Mesothelial cell of epicardium (in vitro differentiated cells): Measurements from ENCODE around the gene SLC30A1. TPM values are rescaled to one million over a fixed set of nuclear protein-coding genes. Genes with fewer than 3 reads are reported as not detected.
"Not testable (repeated sequence)": the region's sequence is repeated elsewhere in the genome, so short reads cannot be mapped to it uniquely, and the experiment has no call there.

Experiments
- DNase-seq, 2 experiments: peaks; one replicate each; pipeline ENCODE4 v3.0.0; 2021; ENCODE audit warnings: low spot score in 2 of 2; ENCODE audit not compliant: unreplicated experiment in 2 of 2
- H3K27ac Mint-ChIP-seq: 2 replicates; pipeline ENCODE4 v1.8.0; 2021; ENCODE audit warnings: mixed read lengths
- H3K27me3 Mint-ChIP-seq: 2 replicates; pipeline ENCODE4 v1.8.0; 2021; ENCODE audit warnings: low read depth, mixed read lengths
- H3K36me3 Mint-ChIP-seq: 2 replicates; pipeline ENCODE4 v1.8.0; 2021; ENCODE audit warnings: mixed read lengths
- H3K4me1 Mint-ChIP-seq: 2 replicates; pipeline ENCODE4 v1.8.0; 2021; ENCODE audit warnings: mixed read lengths
- H3K4me3 Mint-ChIP-seq: 2 replicates; pipeline ENCODE4 v1.8.0; 2021; ENCODE audit warnings: mild to moderate bottlenecking, moderate library complexity, mixed read lengths
- H3K9me3 Mint-ChIP-seq: 2 replicates; pipeline ENCODE4 v1.8.0; 2021; ENCODE audit warnings: mixed read lengths
- total RNA-seq: library from RNA; stranded (reverse); gene quantifications from 3 replicates; pipeline ENCODE4 v1.2.1, GENCODE V29; 2021
- TF ChIP-seq, protein P1 (sequence below): fragments of 200-600 bp; sonication (generic); IDR thresholded peaks from one replicate; pipeline ENCODE4 v1.5.0; 2021; ENCODE audit warnings: antibody characterized with exemption; ENCODE audit not compliant: unreplicated experiment

SLC30A1 gene
- total RNA-seq, 1 donor from 2014 or later: 11.0 TPM

DNA sequence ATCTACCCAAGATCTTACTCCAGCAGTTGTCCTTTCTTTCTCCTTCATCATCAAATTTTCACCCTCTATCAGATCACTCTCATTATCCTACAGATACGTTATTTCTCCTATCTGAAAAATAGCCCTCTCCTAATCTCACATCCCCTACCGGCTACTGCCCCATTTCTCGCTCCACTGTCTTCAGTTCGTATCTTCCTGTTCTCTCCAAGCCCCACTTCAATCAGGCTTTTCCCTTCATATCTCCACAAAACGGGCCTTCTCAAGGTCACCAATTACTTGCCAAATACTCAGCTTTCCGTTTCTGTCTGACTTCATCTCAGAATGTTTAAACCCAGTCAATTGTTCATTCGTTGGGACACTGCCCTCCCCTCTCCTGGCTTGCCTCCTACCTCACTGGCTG, 32.4 kb downstream of the SLC30A1 start:
- H3K4me1 Mint-ChIP-seq: peaks cover 10% of the 10 kb centered on the region
- TF ChIP-seq, protein P1, sequence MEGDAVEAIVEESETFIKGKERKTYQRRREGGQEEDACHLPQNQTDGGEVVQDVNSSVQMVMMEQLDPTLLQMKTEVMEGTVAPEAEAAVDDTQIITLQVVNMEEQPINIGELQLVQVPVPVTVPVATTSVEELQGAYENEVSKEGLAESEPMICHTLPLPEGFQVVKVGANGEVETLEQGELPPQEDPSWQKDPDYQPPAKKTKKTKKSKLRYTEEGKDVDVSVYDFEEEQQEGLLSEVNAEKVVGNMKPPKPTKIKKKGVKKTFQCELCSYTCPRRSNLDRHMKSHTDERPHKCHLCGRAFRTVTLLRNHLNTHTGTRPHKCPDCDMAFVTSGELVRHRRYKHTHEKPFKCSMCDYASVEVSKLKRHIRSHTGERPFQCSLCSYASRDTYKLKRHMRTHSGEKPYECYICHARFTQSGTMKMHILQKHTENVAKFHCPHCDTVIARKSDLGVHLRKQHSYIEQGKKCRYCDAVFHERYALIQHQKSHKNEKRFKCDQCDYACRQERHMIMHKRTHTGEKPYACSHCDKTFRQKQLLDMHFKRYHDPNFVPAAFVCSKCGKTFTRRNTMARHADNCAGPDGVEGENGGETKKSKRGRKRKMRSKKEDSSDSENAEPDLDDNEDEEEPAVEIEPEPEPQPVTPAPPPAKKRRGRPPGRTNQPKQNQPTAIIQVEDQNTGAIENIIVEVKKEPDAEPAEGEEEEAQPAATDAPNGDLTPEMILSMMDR: no peak
- no peak overlapping the region for H3K27ac Mint-ChIP-seq
- no peaks in the 10 kb centered on the region for H3K27me3 Mint-ChIP-seq
- H3K4me3 Mint-ChIP-seq: no peak overlapping the region
- H3K9me3 Mint-ChIP-seq: peaks cover 2% of the 10 kb centered on the region
- peaks cover 1% of the 10 kb centered on the region for H3K36me3 Mint-ChIP-seq
- no peak for DNase-seq

DNA sequence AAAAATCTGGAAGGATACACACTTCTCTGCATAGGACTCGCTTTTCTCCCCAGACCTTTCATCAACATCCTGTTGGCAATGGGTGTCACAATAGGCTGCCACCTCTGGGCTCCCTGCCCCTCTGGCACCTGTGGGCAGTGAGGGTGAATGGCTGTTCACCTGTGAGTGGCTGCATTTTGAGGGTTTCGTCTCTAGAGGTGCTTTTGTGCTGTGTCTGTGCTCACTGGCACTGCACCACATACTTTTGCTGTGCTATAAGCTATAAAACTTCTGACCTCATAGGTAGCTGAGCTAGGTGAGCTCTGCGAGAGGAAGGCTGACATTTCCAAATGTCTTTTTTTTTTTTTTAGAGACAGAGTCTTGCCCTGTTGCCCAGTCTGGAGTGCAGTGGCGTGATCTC, 35.9 kb downstream of the SLC30A1 start:
- Mint-ChIP-seq H3K4me1 (peaks cover 9% of the 10 kb centered on the region), H3K27ac (no peak overlapping the region), H3K36me3 (peaks cover 7% of the 10 kb centered on the region), H3K4me3 (no peak overlapping the region), H3K27me3 (no peaks in the 10 kb centered on the region), H3K9me3 (peaks cover 15% of the 10 kb centered on the region)
- TF ChIP-seq, protein P1: no peak
- DNase-seq: no peak

DNA sequence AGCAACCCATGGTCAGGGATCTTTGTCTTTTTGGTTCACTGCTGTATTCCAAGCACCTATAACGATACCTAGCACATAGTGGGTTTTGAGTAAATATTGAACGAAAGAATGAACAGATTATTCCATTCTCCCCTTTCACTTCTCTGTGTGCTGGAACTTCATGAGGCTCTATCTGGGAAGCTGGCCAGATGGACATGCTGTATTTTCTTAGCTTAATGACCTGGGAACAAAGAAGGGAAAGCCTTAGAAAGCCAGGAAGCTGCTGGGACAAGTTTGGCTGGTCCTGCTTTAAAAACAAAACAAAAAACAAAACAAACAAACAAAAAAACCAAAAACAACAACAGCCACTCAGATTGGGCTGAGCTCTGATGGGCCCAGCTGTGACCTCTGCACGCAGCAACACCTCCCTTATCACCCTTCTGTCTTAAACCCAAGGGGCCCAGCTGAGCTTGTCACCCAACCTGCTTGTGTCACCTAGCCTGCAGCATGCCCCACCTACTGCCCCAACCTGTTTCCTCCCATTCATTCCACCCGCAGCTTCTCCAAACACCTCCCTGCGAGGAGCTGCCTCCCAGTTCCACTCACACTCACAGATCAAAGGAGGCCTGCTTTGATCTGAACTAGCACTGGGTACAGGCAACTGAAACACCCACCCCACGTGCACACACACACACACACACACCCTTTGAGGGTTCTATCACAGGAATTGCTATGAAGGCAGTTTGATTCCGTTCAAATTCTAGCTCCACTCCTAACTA, 37.1 kb downstream of the SLC30A1 start:
- H3K4me3 Mint-ChIP-seq: no peak overlapping the region
- H3K27ac Mint-ChIP-seq: no peak overlapping the region
- no peak for DNase-seq
- H3K36me3 Mint-ChIP-seq: peaks cover 7% of the 10 kb centered on the region
- H3K9me3 Mint-ChIP-seq: peaks cover 15% of the 10 kb centered on the region
- H3K4me1 Mint-ChIP-seq: peaks cover 9% of the 10 kb centered on the region
- TF ChIP-seq, protein P1: no peak
- no peaks in the 10 kb centered on the region for H3K27me3 Mint-ChIP-seq

DNA sequence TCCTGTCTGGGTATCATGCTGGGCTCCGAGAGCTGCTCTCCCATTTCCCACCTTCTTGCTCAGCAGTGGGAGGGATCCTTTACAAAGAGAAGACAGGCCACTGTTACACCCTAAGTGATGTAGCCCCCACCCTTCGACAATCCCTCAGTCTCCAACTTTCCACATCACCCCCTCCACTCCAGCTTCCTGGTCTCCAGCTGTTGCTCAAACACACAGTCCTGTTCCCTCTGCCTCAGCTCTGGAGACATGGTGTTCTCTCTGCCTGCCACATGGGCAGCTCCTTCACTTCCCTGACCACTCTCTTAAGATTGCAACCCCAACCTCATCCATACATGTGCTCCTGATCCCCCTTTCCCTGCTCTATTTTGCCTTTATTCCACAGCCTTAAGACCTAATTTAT, 37.7 kb downstream of the SLC30A1 start:
- TF ChIP-seq, protein P1: no peak
- Mint-ChIP-seq H3K9me3 (peaks cover 15% of the 10 kb centered on the region), H3K27ac (no peak overlapping the region), H3K4me1 (peaks cover 9% of the 10 kb centered on the region), H3K4me3 (no peak overlapping the region), H3K27me3 (no peaks in the 10 kb centered on the region), H3K36me3 (peaks cover 7% of the 10 kb centered on the region)
- no peak for DNase-seq

DNA sequence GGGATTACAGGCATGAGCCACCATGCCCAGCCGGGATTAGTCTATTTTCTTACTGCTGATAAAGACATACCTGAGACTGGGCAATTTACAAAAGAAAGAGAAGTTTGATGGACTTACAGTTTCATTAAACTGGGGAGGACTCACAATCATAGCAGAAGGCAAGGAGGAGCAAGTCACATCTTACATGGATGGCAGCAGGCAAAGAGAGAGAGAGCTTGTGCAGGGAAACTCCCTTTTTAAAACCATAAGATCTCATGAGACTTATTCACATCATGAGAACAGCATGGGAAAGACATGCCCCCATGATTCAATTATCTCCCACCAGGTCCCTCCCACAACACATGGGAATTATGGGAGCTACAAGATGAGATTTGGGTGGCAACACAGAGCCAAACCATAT, 38.1 kb downstream of the SLC30A1 start:
- H3K27ac Mint-ChIP-seq, H3K36me3 Mint-ChIP-seq, DNase-seq, H3K4me1 Mint-ChIP-seq, H3K27me3 Mint-ChIP-seq, H3K4me3 Mint-ChIP-seq: not testable (repeated sequence)
- H3K9me3 Mint-ChIP-seq: peaks cover 15% of the 10 kb centered on the region

DNA sequence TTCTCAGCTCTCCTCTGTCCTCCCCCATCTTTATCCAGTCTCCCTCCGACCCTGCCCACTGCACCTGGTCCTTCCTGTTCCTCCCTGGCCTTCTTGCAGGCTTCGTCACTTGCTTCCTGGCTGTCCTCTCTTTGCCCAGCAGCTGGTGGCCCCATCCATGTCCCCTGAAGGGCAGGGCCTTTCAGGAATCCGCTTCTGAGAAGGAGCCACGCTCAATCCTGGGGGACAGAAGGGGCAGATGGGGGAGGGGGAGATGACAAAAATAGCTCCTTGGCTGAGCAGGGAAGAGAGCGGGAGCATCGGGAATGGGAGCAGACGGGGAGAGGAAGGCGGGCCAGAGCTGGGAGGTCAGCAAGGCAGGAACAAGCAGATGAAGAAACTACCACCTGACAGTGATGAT, 40.7 kb downstream of the SLC30A1 start:
- Mint-ChIP-seq H3K27me3 (no peaks in the 10 kb centered on the region), H3K4me1 (peaks cover 9% of the 10 kb centered on the region), H3K4me3 (no peak overlapping the region), H3K9me3 (peaks cover 15% of the 10 kb centered on the region), H3K36me3 (peaks cover 7% of the 10 kb centered on the region), H3K27ac (no peak overlapping the region)
- no peak for DNase-seq
- TF ChIP-seq, protein P1: no peak
